ENCODE results near the gene SLC49A3.
"Not testable (repeated sequence)": the region's sequence is repeated elsewhere in the genome, so short reads cannot be mapped to it uniquely, and the experiment has no call there.

SLC49A3 gene

DNA sequence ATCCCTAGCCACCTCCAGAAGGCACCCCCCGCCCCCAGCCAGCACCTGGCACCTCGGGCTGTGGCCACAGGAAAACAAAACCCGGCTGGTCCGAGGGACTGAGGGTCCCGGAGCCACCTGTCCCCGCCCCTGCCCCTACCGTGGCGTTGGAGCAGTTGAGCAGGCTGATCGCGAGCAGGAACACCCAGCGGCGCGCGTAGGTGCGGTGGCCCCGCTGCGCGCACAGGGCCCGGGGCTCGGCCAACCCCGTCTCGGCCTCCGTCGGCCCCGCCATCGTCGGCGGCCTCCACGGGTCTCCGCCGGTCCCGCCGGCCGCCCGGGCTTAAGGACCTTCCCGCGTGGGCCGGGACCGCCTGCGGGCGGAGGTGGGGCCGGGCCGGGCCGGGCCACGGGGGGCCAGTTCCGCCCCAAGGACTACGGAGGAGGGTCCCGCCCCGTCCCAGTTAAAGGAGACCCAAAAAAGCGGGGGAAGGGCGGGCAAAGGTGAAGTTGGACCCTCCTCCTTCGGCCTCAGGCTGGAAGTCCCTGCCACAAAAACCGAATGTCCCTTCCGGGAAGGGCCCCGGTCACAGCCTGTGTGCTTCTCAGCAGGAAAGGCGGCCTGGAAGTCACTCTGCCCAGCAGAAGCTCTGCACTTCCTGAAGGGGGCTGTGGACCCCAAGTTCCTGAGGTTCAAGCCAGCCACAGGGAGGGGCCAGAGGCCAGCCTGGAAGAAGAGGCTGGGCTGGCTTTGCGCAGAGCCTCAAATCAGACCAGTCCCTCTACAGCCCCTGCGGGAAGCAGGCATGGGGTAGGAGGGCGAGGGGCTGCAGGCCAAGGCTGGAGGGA lies at the start of gene SLC49A3:
TSS of gene SLC49A3 (minus strand) at position 298 of the 828 bp plus-strand sequence. CDS start at position 274, 24 bp downstream.
- no peak for DNase-seq

DNA sequence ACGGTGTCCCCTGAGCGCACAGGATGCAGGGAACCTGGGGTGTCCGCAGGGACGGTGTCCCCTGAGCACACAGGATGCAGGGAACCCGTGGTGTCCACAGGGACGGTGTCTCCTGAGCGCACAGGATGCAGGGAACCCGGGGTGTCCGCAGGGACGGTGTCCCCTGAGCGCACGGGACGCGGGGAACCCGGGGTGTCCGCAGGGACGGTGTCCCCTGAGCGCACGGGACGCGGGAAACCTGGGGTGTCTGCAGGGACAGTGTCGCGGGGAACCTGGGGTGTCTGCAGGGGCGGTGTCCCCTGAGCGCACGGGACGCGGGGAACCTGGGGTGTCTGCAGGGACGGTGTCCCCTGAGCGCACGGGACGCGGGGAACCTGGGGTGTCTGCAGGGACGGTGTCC lies 47.6 kb upstream of the SLC49A3 start:
- DNase-seq, result not testable (repeated sequence)

DNA sequence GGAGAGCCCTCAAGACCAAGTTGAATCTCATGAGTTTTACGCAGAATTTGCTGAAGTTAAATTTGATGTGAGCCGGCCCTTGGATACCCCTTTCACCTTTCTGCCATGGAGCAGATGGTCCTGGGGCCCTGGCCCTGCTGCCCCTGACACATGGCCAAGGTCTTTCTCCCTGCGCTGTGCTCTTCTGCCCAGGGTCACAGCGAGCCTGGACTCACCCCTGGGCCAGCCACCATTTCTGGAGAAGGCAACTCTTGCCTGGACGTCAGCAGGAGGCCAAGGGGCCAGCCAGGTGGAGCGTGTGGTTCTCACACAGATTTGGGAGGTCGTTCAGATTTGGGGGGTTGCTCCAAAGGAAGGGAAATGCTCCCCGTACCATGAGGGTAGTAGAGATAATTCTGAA lies 46.6 kb upstream of the SLC49A3 start:
- no peak for DNase-seq

DNA sequence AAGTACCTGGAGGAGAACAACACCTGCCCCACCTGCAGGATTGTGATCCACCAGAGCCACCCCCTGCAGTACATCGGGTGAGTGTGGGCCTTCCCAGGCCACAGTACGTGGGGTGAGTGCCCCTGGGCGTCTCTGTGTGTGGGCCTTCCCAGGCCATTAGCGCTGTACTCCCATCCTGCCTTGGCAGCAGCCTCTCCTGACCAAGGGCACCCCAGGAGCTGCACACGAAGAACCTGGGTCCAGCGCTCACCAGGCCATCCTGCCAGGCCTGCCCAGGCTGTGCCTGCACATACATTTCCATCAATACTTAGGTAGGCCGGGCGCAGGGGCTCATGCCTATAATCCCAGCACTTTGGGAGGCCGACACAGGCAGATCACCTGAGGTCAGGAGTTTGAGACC lies 46.0 kb upstream of the SLC49A3 start:
- no peak for DNase-seq

DNA sequence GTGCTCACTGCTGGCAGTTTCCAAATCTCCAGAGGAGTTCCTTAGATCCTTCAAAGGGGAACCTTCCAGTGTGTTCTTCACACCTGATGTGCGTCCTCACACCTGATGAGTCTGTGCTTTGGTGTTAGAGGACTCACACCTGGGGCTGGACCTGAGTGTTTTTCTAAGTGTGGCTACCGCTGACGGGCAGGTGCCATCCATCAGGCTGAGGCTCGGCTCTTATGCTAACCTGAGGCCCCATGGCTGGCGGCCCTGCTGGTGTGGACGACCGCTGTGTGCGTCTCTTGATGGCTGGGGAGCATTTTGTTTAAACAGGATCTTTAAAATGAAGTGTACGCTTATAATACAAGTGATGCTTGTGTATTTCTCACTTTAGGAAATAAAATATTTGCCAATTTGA lies 45.1 kb upstream of the SLC49A3 start:
- no peak for DNase-seq

DNA sequence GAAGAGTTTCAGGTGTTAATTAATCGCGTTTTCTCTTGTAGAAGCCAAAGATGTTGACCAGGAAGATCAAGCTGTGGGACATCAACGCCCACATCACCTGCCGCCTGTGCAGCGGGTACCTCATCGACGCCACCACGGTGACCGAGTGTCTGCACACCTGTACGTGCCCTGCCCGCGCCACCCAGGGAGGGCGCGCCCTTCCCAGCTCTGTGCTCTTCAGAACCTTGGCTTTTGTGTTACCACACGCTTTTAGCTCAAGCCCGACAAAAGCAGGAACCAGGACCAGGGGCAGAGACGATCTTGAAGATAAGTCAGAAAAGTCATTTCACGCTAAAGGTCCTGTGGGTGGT lies 44.7 kb upstream of the SLC49A3 start:
- DNase-seq, result no peak

DNA sequence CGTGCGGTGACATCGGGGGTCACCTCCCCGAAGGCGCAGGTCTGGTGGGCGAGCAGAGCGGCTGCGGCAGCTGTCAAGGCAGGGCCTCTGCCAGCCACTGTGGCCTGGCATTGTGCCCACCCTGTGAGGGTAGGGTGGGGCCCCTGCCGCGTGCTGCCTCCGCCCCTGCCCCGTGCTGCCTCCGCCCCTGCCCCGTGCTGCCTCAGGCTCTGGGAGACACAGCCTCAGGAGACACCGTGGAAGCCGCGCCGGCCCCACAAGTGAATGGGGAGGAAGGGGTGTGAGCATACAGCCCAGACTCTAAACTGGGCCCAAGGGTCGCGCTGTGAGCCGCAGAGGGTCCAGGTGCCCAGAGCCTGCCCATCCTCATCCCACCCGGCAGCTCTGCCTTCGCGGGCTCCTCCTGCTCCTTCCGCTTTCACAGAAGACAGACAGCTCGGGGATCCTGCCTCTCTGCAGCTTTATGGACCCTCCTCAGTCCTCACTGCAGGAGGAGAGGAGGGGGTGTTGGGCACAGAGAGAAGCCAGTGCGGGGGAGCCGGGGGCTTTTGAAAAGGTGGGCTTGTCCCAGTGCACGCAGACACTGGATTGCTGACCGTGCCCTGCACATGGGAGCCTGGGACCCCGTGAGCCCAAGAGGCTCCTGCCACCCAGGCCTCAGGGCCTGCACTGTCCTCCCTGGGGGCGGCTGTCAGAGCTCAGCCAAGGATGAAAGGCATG lies 44.1 kb upstream of the SLC49A3 start:
- no peak for DNase-seq

DNA sequence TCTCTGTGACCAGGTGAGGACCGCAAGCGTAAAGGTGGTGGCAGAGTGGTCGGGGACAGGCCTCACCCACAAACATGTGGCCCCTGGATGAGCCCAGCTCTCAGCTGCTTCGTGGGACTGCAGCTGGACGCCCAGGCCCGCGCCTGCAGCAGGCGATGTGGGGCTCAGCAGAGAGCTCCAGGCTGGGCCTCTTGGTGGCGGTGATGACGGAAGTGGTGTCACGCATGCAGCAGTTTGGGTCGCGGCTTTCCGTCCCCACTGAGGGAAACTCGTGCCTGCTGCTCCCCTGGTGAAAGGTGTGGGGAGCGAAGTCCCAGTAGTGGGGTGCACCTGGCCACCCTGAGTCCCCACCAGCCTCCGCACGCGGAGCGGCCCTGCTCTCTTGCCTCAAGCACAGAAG lies 43.5 kb upstream of the SLC49A3 start:
- no peak for DNase-seq

DNA sequence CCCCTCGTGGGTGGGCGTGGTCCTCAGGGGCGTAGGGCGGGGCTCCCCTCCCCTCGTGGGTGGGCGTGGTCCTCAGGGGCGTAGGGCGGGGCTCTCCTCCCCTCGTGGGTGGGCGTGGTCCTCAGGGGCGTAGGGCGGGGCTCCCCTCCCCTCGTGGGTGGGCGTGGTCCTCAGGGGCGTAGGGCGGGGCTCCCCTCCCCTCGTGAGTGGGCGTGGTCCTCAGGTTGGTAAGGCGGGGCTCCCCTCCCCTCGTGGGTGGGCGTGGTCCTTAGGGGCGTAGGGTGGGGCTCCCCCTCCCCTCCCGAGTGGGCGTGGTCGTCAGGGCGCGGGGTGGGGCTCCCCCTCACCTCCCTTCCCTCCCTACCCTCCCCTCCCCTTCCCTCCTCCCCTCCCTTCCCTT lies 43.0 kb upstream of the SLC49A3 start:
- not testable (repeated sequence) for DNase-seq

DNA sequence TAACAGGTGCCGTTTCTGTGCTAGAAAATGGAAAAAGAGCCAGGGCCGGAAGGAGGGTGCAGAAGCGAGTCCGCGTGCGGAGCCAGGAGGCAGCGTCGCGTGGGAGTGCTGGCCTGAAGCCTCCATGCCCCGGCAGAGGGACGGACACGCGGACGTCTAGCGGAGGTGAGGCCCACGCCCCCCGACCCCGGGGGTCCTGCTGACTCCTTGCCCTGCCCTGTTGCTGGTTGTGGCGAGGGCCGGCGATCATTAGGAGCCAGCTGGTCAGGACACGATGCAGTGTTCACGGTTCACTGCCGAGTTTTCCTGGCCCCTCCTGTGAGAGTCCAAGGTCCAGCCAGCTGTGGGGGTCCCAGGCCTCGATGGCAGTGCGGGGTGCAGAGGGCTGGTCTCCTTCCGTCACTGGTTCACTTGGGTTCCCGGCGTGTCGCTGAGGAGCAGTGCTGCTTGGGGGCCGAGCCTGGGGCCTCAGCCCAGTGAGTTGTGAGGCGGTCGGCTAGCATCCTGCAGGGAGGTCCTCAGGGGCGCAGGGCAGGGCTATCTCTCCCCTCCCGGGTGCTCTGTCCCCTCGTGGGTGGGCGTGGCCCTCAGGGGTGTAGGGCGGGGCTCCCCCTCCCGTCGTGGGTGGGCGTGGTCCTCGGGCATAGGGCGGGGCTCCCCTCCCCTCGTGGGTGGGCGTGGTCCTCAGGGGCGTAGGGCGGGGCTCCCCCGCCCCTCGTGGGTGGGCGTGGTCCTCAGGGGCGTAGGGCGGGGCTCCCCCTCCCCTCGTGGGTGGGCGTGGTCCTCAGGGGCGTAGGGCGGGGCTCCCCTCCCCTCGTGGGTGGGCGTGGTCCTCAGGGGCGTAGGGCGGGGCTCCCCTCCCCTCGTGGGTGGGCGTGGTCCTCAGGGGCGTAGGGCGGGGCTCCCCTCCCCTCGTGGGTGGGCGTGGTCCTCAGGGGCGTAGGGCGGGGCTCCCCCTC lies 42.3 kb upstream of the SLC49A3 start:
- DNase-seq, result not testable (repeated sequence)

DNA sequence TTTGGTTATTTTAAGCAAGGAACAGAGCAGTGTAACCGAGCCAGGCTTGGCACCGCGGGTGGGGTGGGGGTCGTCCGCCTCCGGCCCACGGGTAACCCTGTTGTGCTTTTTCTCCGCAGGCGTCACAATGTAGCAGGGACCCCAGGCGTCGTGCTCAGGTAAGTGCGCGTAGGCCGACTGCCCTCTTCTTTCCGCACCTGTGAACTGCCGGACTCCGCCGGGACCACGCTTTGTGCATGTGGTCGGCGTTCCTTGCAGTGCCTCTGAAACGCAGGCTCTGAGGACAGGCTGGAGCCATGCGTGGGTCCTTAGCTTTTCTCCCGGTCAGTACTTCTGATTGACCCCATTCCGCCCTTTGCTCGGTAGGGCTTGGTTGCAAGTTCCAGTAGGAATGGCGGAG lies 41.6 kb upstream of the SLC49A3 start:
- no peak for DNase-seq

DNA sequence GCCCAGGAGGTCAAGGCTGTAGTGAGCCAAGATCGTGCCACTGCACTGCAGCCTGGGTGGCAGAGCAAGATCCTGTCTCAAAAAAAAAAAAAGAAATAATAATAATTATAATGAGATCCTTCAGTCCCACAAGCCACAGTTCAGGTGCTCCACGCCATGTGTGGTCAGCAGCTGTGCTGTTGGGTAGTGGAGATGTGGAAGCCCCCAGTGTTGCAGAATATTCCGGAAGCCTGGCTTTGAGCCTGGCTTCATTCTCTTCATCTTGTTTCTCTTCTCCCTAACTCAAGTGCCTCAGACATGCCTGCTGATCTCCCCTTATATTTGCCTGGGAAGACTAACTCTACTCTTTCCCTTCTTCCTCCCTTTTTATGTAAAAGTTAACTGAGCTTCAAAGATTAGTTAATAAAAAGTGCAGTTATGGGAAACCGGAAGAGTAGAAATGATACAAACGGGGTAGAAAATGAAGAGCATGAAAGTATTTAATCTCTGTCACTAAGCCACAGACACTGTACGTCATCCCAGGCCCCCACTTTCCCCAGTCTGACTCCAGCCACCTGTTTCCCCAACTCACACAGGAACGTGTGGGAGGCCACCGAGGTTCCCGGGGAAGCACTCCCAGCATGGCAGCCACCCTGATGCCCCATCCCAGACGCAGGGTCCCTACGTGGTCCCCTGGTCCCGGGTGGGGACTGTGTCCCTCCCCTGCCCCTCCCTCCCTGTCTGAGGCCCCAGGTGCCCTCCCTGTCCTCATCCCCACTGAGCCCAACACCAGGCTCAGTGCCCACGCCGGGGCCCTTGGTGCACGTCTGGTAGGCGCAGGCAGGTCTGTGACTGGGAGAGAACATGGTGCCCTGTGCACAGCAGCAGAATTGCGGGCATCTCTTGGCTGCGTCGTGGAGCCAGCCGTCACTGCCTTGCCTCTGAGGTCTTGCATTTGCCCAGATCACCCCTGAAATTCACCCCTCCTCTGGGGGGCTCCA lies 40.7 kb upstream of the SLC49A3 start:
- DNase-seq, result no peak

DNA sequence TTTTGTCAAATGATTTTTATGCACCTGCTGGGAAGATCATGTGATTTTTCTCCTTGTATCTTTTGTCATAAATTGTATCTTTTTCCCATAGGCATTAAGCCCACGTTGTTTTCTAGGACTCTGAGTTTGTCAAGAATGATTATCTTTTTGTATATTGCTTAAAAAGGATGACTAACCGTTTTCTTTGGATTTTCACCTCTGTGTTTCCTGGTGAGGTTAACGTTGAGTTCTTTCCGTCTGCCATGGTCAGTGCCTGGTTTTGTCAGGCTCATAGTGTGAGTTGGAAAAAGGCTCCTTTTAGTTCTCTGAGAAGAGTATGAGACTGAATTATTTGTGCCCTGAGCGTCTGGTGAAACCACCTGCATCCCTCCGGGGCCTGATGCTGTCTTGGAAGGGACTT lies 38.6 kb upstream of the SLC49A3 start:
- no peak for DNase-seq

DNA sequence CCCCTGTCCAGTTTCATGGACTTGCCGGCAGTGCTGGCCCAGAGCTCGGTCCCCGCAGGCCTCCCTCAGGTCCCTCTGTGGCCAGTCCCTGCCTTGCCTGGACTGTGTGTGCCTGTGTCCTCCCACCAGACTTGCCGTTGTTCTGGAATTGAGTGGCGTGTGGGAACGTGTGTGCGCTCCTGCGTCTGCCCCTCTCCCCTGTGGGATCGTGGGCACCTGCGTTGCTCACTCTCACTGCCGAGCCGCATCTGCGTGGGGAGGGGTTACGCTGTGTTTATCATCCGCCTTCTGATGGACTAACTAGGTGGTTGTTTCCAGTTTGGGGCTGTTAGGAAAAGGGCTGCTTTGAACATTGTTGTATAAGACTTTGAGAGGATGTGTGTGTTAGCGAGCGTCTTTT lies 37.9 kb upstream of the SLC49A3 start:
- no peak for DNase-seq

DNA sequence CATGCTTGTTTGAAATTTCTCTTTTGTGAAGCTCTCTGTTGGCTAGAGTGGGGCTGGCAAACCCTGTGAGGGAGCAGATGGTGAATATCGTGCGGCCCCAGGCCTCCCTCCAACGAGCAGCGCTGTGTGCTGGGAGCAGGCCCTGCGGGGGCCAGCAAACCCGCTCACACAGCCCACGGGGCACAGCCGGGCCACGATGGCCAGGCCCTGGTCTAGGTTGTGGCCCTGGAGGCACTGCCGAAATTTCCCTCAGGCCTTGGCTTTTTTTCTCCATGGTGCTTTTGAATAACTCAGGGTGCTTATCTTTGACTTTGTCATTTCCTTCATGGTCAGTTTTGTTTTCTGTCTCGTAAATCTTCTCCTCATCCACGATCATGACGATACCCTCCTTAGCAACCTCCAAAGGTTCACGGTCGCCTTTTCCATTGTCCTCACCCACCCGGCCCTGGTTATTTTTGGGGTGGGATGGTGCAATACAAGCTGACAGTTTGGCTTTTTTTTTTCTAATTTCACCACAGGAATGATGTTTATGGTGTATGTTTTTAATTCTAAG lies 37.4 kb upstream of the SLC49A3 start:
- DNase-seq, result no peak

DNA sequence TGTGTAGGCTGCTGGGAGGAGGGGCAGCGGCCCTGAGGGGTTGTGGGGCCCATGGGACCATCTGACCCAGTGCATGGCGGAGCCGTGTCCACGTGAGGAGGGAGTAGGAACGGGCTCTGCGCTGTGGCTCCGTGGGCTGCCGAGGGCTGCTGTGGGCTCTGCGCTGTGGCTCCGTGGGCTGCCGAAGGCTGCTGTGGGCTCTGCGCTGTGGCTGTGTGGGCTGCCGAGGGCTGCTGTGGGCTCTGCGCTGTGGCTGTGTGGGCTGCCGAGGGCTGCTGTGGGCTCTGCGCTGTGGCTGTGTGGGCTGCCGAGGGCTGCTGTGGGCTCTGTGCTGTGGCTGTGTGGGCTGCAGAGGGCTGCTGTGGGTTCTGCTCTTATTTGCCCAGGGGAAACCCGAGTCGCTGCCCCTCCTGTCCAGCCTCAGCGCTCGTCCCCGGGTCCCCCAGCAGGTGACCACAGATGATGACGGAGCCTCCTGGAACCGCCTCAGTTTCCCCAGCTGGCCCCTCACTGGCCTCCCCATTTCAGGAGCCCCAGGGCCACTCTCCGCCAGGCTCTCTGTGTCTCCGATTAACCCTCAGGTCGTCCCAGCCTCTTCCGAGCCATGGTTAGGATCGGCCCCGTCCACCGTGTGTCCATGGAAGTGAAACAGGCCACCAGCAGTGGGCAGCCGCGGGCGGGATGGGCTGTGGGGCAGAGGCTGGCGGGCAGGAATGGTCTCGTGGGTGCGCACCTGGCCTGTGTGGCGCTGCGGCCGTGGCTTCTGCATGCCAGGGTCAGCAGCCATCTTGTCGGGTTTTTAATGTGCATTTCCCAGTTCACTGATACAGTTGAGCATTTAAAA lies 36.7 kb upstream of the SLC49A3 start:
- DNase-seq, result no peak

DNA sequence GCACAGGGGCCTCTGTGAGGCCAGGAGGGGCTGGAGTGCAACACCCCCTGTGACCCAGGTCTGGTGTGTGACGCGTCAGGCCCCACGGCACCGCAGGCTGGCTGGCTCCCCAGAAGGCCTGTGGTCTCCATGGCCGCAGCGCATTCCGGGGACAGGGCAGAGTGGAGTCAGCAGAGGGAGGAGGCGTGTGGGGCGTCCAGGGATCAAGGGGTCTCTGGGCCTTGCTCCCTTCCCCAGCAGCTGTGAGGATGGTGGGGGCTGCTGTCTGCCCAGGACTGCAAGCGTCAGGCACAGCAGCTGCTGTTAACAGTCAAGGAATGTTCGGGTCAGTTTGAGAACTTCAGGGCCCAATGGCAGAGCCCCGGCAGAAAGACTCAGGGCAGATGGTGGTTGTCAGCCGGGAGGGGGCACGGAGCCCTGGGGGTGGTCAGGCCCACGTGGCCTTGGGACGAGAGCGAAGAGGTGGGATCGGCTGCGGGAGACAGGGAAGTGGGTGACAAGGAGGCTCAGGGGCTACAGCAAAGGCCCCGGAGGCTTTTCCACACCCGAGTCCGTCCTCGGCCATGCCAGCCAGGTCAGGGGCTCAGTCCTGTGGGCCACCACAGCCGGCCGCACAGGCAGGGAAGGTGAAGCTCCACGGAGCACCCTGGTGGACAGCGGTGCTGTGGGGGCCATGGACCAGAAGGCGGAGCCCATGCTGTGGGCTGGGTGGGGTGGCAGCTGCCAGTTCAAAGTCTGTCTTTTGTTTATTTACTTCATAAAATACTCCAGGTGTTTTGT lies 35.0 kb upstream of the SLC49A3 start:
- DNase-seq, result no peak

DNA sequence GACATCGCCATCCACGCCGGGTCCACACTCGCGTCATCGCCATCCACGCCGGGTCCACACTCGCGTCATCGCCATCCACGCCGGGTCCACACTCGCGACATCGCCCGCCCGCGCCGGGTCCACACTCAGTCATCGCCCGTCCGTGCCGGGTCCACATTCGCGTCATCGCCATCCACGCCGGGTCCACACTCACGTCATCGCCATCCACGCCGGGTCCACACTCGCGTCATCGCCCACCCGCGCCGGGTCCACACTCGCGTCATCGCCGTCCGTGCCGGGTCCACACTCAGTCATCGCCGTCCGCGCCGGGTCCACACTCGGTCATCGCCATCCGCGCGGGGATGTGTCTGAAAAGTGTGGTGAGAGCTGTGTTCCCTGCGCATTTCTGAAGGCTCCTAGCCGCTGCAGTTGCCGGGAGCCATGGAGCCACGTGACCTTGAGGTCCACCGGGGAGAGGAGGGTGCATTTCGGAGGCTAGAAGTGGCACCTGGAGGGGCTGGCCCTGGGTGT lies 34.0 kb upstream of the SLC49A3 start:
- DNase-seq, result no peak

DNA sequence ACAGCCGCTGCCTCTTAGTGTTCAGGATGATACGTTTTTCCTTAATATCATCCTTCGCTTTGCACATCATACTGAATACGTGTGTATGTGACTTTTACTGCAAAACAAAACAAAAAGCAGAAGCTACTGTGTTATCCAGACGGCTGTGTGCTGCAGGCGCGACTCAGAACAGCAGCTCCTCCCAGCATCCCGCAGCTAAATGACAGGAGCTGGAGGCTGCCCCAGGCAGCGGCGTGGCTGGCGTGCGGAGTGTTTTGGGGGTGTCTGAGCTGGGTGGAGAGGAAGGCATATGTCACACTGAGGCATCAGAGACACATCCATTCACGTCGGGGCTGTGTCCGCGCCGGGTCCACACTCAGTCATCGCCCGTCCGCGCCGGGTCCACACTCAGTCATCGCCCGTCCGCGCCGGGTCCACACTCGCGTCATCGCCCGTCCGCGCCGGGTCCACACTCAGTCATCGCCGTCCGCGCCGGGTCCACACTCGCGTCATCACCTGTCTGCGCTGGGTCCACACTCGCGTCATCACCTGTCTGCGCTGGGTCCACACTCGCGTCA lies 33.3 kb upstream of the SLC49A3 start:
- DNase-seq, result no peak

Data from NCI-H446 treated with DMSO at 0.1 percent for 48 hours (cell line).